ENCODE results near the gene AMPD2. TPM values are rescaled to one million over a fixed set of nuclear protein-coding genes. Genes with fewer than 3 reads are reported as not detected.

Gene AMPD2
- total RNA-seq, 1 experiment from 2014 or later = 69.9 TPM

- intact Hi-C loops (cut with micrococcal nuclease) = no loop called here
- Histone ChIP-seq H2AFZ (ENCODE audit: low read depth, low read length, poor library complexity, severe bottlenecking) (no peak overlapping the region), H3K9me2 (ENCODE audit: insufficient read depth) (no peaks in the 10 kb centered on the region), H3K36me3 (ENCODE audit: control insufficient read depth in 1 of 2, insufficient read depth in 2 of 2, low read length in 2 of 2) (no peaks in the 10 kb centered on the region), H3K9me3 (ENCODE audit: control insufficient read depth in 1 of 2, insufficient read depth in 1 of 2, low read depth in 1 of 2, low read length in 2 of 2) (no peaks in the 10 kb centered on the region), H3K9ac (ENCODE audit: low read length) (no peak overlapping the region), H4K20me1 (ENCODE audit: insufficient read depth) (no peaks in the 10 kb centered on the region), H3K79me2 (ENCODE audit: insufficient read depth, low read length) (peaks cover 28% of the 10 kb centered on the region), H3K4me2 (ENCODE audit: low read length) (peak overlapping the region; percentile 43), H3K27ac (ENCODE audit: low read depth, low read length) (0 out of 2 replicates have a peak overlapping the region, but pooled peaks have one; percentile 0), H3K4me1 (ENCODE audit: control insufficient read depth in 1 of 2, insufficient read depth in 2 of 2, low read length in 2 of 2) (peaks cover 25 to 61% of the 10 kb centered on the region in 2 experiments), H3K27me3 (ENCODE audit: insufficient read depth, low read length) (no peaks in the 10 kb centered on the region), H3K4me3 (replicated peaks in 1 of 2; ENCODE audit: low read depth in 1 of 2, low read length in 2 of 2) (no peak overlapping the region)
- POLR2A ChIA-PET = interaction anchor here (1.0 kb wide), 1 partner anchor 69 kb away, joined by 4 read pairs; the partner anchor contains the start of gene GNAI3
- peak; percentile 13 for ATAC-seq
- peak; percentile 44 for DNase-seq (ENCODE audit: low read depth, low spot score)
- CTCF ChIA-PET = interaction anchor here (0.8 to 1.6 kb wide), 4 partner anchors 9 to 72 kb away, joined by 3 to 11 read pairs (median 4); no protein-coding TSS in a partner anchor
- BruUV-seq (replicated peaks) = no TSS peak
- RAD21 ChIA-PET (ENCODE audit: low non-redundant PET in 1 of 2, low total read pairs in 2 of 2, uncharacterized antibody in 2 of 2, unreplicated experiment in 2 of 2) = no interaction called here
- TF ChIP-seq RAD21 (IDR thresholded peaks at IDR 0.05; ENCODE audit: low read depth) (no peak), ZFX (IDR thresholded peaks at IDR 0.05) (no peak), SP1 (IDR thresholded peaks at IDR 0.05; ENCODE audit: low read depth) (peak; percentile 15; the same call in 1 of the 2 replicates), EGR1 (IDR thresholded peaks at IDR 0.05; ENCODE audit: low read depth) (peak; percentile 50)
Observed at GRCh38 chr1:109617291-109617801, 2.3 kb upstream of the AMPD2 start.

DNA sequence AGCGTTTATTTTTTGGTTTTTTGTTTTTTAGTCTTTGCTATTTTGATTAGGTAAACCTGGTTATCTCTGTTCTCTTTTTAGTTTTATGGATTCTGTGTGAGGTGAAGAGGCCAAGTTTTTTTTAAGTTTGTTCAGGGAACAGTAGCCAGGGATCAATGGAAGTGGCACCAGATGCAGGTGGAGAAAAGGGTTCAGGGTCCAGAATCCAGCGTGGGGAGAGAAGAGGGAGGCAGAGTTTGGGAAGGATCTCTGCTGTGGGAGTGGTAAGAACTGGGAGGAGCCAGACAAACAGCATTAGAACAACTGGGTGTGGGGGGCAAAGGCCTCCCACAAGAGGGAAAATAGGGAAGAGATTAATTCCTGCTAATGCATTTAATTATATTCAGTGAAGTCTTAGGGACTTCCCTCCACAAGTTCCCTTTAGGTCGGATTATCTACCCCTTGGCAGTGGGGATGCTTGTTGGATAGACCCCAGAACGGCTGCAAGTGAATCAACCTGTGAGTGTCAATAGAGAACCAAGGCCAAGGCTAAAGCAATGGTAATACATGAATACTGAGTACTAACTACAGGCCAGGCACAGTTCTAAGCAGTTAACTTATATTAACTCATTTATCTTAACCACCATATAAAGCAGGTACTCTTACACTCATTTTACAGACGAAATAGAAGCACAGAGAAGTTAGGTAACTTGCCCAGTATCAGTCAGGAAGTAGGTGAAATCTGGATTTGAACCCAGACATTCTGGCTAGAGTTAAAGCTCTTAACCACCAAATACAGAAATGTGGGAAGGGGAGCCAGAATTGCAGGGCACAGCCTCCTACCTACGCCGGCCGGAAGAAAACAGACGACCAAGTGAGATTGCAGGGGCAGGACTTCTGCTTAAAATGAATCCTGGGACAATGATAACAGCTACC is 719 bp upstream of the AMPD2 start:
- ATAC-seq = 0 out of 2 replicates have a peak, but pooled peaks have one; percentile 5
- intact Hi-C loops (cut with micrococcal nuclease) = no loop called here
- no peak overlapping the region for H2AFZ ChIP-seq (ENCODE audit: low read depth, low read length, poor library complexity, severe bottlenecking)

More for the DNA sequence above, 719 bp upstream of the AMPD2 start:
- Histone ChIP-seq H3K9ac (ENCODE audit: low read length) (peak overlapping the region; percentile 99), H3K27me3 (ENCODE audit: insufficient read depth, low read length) (no peaks in the 10 kb centered on the region), H3K27ac (ENCODE audit: low read depth, low read length) (peak overlapping the region; percentile 86), H3K9me3 (ENCODE audit: control insufficient read depth in 1 of 2, insufficient read depth in 1 of 2, low read depth in 1 of 2, low read length in 2 of 2) (no peaks in the 10 kb centered on the region), H3K36me3 (ENCODE audit: control insufficient read depth in 1 of 2, insufficient read depth in 2 of 2, low read length in 2 of 2) (no peaks in the 10 kb centered on the region), H3K4me3 (replicated peaks in 1 of 2; ENCODE audit: low read depth in 1 of 2, low read length in 2 of 2) (peak overlapping the region; percentile 88 to 95), H3K79me2 (ENCODE audit: insufficient read depth, low read length) (peaks cover 43% of the 10 kb centered on the region), H3K4me1 (ENCODE audit: control insufficient read depth in 1 of 2, insufficient read depth in 2 of 2, low read length in 2 of 2) (peaks cover 30 to 49% of the 10 kb centered on the region in 2 experiments; a peak in 3 of 4 replicates), H3K4me2 (ENCODE audit: low read length) (peak overlapping the region; percentile 100), H3K9me2 (ENCODE audit: insufficient read depth) (no peaks in the 10 kb centered on the region), H4K20me1 (ENCODE audit: insufficient read depth) (no peaks in the 10 kb centered on the region)
- no peak for DNase-seq (ENCODE audit: low read depth, low spot score)
- TF ChIP-seq CEBPB (IDR thresholded peaks at IDR 0.05; ENCODE audit: low read depth) (no peak), EZH2phosphoT487 (IDR thresholded peaks at IDR 0.05; ENCODE audit: borderline replicate concordance) (no peak), EGR1 (IDR thresholded peaks at IDR 0.05; ENCODE audit: low read depth) (no peak), FOSL1 (IDR thresholded peaks at IDR 0.05; ENCODE audit: low read depth) (no peak), SP1 (IDR thresholded peaks at IDR 0.05; ENCODE audit: low read depth) (no peak), CBX3 (IDR thresholded peaks at IDR 0.05; ENCODE audit: low read depth) (no peak), ZNF274 (IDR thresholded peaks at IDR 0.05; ENCODE audit: low read depth, low read length) (no peak), RAD21 (IDR thresholded peaks at IDR 0.05; ENCODE audit: low read depth) (no peak), SRF (IDR thresholded peaks at IDR 0.05; ENCODE audit: low read depth) (no peak), CTCF (IDR thresholded peaks at IDR 0.05 in 2 of 3, conservative IDR thresholded peaks at IDR 0.05 in 1 of 3; ENCODE audit: borderline replicate concordance in 1 of 3, insufficient read depth in 1 of 3, low read depth in 2 of 3, low read length in 2 of 3) (no peak), POLR2A (IDR thresholded peaks at IDR 0.05; ENCODE audit: borderline replicate concordance, extremely low read depth, insufficient read depth, insufficient read length) (no peak), YY1 (IDR thresholded peaks at IDR 0.05; ENCODE audit: extremely low read depth, insufficient replicate concordance, low read depth, low read length) (no peak), SIN3A (IDR thresholded peaks at IDR 0.05; ENCODE audit: low read depth) (no peak), TCF7L2 (IDR thresholded peaks at IDR 0.05; ENCODE audit: borderline replicate concordance, extremely low read depth, insufficient read depth, insufficient read length) (no peak), ZFX (IDR thresholded peaks at IDR 0.05) (no peak), JUND (IDR thresholded peaks at IDR 0.05) (no peak), POLR2AphosphoS5 (IDR thresholded peaks at IDR 0.05; ENCODE audit: low read depth, low read length) (no peak), MAX (IDR thresholded peaks at IDR 0.05) (no peak)
- RAD21 ChIA-PET (ENCODE audit: low non-redundant PET in 1 of 2, low total read pairs in 2 of 2, uncharacterized antibody in 2 of 2, unreplicated experiment in 2 of 2) = no interaction called here
- POLR2A ChIA-PET = interaction anchor here (2.3 kb wide), 1 partner anchor 71 kb away, joined by 17 read pairs; the partner anchor contains the start of gene GNAI3
- CTCF ChIA-PET = interaction anchor here (0.9 to 2.0 kb wide), 3 partner anchors 11 to 73 kb away, joined by 3 to 11 read pairs (median 4); partner anchors contain the start of gene GNAI3
- BruUV-seq (replicated peaks) = TSS peak; percentile 96
